ENCODE results near the gene LSAMP. TPM values are rescaled to one million over a fixed set of nuclear protein-coding genes. Genes with fewer than 3 reads are reported as not detected.
A peak's percentile ranks its signal among the peaks of the same experiment; 100 is the strongest.
"Not testable (repeated sequence)": the region's sequence is repeated elsewhere in the genome, so short reads cannot be mapped to it uniquely, and the experiment has no call there.

LSAMP gene
- total RNA-seq, 1 donor from 2014 or later: not detected

DNA sequence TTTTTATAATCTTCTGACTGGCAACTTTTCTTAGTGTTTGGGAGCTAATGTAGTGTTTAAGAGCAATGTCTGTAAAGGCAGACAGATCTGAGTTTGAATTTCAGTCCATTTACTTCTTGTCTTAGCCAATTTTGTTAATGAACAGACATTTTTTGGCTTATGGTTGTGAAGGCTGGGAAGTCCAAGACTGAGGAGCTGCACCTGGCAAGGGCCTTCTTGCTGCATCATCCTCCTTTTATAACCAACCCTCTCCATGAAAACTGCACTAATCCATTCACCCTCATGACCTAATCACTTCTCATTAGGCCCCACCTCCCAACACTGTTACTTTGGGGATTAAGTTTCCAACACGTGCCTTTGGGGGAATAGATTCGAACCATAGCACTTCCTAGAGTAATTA is 657.5 kb downstream of the LSAMP start:
- DNase-seq (ENCODE audit: low spot score): no peak
- no peak overlapping the region for H3K27ac Mint-ChIP-seq
- H3K36me3 Mint-ChIP-seq (ENCODE audit: low read depth): no peaks in the 10 kb centered on the region
- H3K4me1 Mint-ChIP-seq (ENCODE audit: low read depth): peaks cover 39% of the 10 kb centered on the region
- H3K27me3 Mint-ChIP-seq (ENCODE audit: low read depth): peaks cover 10% of the 10 kb centered on the region
- no peak overlapping the region for H3K4me3 Mint-ChIP-seq (ENCODE audit: low read depth)
- H3K9me3 Mint-ChIP-seq: no peaks in the 10 kb centered on the region
- intact Hi-C loops (cut with micrococcal nuclease): loop anchor here (10.0 kb wide), 1 partner anchor 1553 kb away; the partner anchor contains the start of gene ZNF80

DNA sequence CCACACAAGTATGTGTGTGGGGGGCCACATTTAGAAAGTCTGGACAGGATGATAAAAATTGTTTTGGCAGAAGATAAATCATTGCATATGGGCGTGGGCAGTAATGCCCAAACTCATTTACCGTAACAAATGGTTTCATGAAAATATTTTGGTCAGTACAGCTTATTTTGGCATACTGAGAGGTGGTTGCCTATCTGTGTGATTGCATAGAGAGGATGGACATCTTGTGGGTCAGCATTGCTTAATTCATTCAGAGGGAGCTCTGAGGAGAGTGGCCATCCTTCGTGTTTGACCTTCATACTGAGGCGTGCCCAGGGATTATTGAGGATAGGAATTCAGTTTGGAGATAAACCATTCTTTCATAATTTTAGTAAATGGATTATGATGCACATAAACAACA is 659.5 kb downstream of the LSAMP start:
- H3K9me3 Mint-ChIP-seq: no peaks in the 10 kb centered on the region
- no peak for DNase-seq (ENCODE audit: low spot score)

DNA sequence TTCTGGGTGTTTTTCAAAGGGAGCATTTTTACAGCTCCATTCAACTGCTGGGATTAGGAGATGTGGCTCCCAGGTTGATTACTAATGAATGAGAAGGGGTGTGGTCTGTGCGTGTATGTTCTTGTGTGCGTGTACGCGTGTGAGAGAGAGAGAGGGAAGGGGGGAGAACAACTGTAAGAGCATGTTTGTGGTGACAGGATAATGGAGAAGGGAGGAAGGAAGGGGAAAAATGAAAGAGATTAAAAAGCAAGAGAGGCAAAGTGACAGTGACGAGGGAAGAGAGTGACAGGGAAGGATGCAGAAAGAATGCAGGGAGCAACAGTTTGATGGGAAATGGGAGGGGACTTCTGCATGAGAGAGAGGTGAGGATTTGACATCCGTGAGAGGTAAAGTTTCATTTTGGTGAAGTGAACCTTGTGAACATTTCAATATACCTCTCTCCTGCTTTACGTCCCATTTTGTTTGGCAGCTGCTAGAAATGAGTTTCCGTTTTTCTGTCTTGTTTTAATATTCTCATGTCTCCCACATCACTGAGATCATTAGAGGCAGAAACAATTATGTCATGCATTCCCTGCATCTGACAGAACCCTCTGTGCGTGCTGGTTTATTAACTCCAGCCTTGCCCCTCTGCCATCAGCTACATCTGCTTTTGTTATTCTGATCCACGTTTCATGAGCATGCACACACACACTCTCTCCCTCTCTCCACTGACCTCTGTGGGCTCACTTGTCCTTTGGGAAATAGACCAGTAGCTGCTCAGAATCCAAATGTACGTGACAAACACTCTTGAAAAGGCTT is 660.3 kb downstream of the LSAMP start:
- DNase-seq (ENCODE audit: low spot score): no peak
- peak overlapping the region; percentile 82 for H3K4me3 Mint-ChIP-seq (ENCODE audit: low read depth)
- no peaks in the 10 kb centered on the region for H3K36me3 Mint-ChIP-seq (ENCODE audit: low read depth)
- peaks cover 15% of the 10 kb centered on the region for H3K27me3 Mint-ChIP-seq (ENCODE audit: low read depth)
- intact Hi-C loops (cut with micrococcal nuclease): loop anchor here (1.0 to 10.0 kb wide), 6 partner anchors 7 to 1550 kb away; partner anchors contain the start of genes ZBTB20 and ZNF80
- no peaks in the 10 kb centered on the region for H3K9me3 Mint-ChIP-seq
- H3K4me1 Mint-ChIP-seq (ENCODE audit: low read depth): peaks cover 18% of the 10 kb centered on the region
- peak overlapping the region; percentile 96 for H3K27ac Mint-ChIP-seq

More for the DNA sequence above, 659.5 kb downstream of the LSAMP start:
- H3K4me3 Mint-ChIP-seq (ENCODE audit: low read depth): no peak overlapping the region
- H3K36me3 Mint-ChIP-seq (ENCODE audit: low read depth): no peaks in the 10 kb centered on the region
- H3K4me1 Mint-ChIP-seq (ENCODE audit: low read depth): peaks cover 24% of the 10 kb centered on the region
- peaks cover 15% of the 10 kb centered on the region for H3K27me3 Mint-ChIP-seq (ENCODE audit: low read depth)
- intact Hi-C loops (cut with micrococcal nuclease): loop anchor here (2.0 to 10.0 kb wide), 3 partner anchors 29 to 1551 kb away; partner anchors contain the start of gene ZNF80
- no peak overlapping the region for H3K27ac Mint-ChIP-seq

DNA sequence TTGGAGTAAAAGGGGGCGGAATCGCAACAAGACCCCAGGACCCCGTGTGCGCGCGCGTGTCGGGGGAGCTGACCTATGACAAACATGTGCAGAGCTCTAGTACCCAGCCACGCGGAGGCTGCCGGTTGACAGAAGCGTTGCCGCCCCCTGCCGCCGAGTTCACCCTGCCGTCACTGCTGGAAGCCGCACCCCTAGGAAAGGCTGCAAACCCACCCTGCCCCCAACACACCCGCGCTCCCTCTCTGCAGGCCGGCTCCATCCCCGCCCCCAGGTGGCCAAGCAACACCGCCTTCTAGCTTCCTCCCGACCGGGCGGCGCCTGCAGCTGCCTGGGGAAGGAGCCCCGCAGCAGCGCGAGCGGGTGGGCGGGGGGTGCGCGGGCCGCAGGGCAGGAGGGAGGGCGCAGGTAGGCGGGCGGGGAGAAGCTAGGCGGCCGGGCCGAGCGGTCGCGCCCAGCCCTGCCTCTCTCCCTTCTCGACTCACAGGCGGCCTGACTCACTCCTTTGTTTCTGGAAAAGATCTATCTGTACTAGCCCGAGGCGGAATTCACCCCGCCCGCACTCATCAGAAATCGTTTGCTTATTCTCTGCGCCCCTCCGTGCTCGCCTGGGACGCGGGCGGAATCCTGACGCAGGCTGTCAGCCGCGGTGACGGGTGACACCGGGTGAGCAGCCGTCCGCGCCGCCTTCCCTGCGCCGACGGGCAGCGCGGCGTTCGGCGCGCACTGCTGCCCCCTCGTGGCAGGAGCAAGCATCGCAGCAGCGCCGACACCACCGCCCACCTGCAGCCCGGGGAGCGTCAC is 661.1 kb downstream of the LSAMP start:
- Mint-ChIP-seq H3K27me3 (ENCODE audit: low read depth) (peaks cover 15% of the 10 kb centered on the region), H3K27ac (peak overlapping the region; percentile 96), H3K36me3 (ENCODE audit: low read depth) (no peaks in the 10 kb centered on the region), H3K4me1 (ENCODE audit: low read depth) (peaks cover 18% of the 10 kb centered on the region), H3K4me3 (ENCODE audit: low read depth) (peak overlapping the region; percentile 82), H3K9me3 (no peaks in the 10 kb centered on the region)
- intact Hi-C loops (cut with micrococcal nuclease): loop anchor here (1.0 to 10.0 kb wide), 6 partner anchors 8 to 1549 kb away; partner anchors contain the start of genes ZBTB20 and ZNF80
- peak; percentile 85 for DNase-seq (ENCODE audit: low spot score)

DNA sequence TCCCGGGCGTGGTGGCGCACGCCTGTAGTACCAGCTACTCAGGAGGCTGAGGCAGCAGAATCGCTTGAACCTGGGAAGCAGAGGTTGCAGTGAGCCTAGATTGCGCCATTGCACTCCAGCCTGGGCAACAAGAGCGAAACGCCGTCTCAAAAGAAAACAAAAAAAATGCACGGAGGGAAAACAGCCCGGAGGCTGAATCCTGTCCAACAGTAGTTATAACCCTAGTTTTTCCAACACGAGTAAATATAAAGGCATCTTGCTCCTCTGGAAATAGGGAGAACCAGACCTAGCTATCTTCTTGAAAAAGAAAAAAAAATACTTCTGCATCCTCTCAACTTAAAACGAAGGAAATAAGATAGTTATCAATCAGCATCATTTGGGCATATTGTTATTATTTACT is 661.9 kb downstream of the LSAMP start:
- not testable (repeated sequence) for H3K36me3 Mint-ChIP-seq (ENCODE audit: low read depth); DNase-seq (ENCODE audit: low spot score); H3K4me3 Mint-ChIP-seq (ENCODE audit: low read depth); H3K9me3 Mint-ChIP-seq; H3K27ac Mint-ChIP-seq
- peaks cover 15% of the 10 kb centered on the region for H3K27me3 Mint-ChIP-seq (ENCODE audit: low read depth)
- intact Hi-C loops (cut with micrococcal nuclease): loop anchor here (5.0 to 10.0 kb wide), 2 partner anchors 616 to 1549 kb away; partner anchors contain the start of gene ZNF80
- H3K4me1 Mint-ChIP-seq (ENCODE audit: low read depth): peaks cover 11% of the 10 kb centered on the region

DNA sequence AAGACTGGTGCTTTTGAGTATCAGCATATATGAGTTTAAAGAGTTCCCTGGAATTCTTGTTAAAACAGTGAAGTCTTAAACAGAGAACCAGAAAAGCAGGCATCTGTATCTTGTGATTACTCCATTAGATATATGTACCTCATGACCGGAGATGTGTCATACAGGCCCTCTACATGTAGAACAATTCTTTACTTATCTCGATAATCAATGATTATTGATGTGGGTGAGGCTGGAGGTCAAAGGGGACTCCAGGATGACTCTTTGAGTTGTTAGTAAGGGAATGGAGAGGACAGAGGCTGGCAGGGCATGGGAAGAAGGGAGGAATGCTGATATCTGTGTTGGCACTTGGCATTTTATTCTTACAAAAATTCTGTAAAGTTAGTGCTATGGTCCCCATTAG is 666.3 kb downstream of the LSAMP start:
- Mint-ChIP-seq H3K36me3 (ENCODE audit: low read depth) (no peaks in the 10 kb centered on the region), H3K4me1 (ENCODE audit: low read depth) (peaks cover 2% of the 10 kb centered on the region), H3K27ac (no peak overlapping the region), H3K9me3 (no peaks in the 10 kb centered on the region), H3K4me3 (ENCODE audit: low read depth) (no peak overlapping the region), H3K27me3 (ENCODE audit: low read depth) (peaks cover 4% of the 10 kb centered on the region)
- intact Hi-C loops (cut with micrococcal nuclease): no loop called here
- DNase-seq (ENCODE audit: low spot score): no peak

DNA sequence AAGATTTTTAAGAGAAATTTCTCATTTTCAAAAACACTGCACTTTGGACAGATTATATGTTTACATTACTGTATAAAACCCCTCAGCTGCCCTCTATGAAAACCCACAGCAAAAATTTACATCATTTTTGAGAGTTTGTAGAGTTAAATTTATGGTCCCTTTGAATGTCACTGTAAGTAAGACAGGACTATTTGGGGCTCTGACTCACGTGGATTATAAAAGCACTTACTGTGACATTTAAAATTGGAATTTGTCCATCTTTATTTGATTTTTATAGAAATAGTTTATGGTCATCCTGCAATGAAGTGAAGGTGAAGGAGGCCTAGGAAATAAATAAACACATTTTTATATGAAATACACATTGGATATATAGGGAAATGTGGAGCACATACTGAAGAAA is 672.3 kb downstream of the LSAMP start:
- intact Hi-C loops (cut with micrococcal nuclease): no loop called here
- Mint-ChIP-seq H3K4me1 (ENCODE audit: low read depth) (no peaks in the 10 kb centered on the region), H3K27me3 (ENCODE audit: low read depth) (peaks cover 12% of the 10 kb centered on the region), H3K9me3 (no peaks in the 10 kb centered on the region), H3K4me3 (ENCODE audit: low read depth) (no peak overlapping the region), H3K27ac (no peak overlapping the region), H3K36me3 (ENCODE audit: low read depth) (no peaks in the 10 kb centered on the region)
- DNase-seq (ENCODE audit: low spot score): no peak

DNA sequence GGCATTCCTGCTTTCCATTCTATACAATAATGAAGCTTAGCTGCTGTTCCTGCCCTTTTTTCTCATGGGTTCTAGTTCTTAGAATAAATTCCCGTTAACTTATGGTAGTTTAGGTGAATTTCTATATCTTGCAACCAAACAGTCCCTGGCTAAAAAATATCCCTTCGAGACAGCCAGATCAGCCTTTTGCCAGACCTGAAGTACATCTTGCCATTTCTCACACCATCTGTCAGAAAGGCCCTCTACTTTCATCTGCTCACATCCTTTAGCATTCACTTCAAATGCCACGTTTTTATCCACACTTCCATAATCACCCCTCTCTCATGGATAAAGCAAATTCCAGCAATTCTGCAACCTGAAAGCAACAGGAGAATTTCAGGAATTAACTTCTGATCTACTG is 676.6 kb downstream of the LSAMP start:
- no peak overlapping the region for H3K27ac Mint-ChIP-seq
- H3K4me3 Mint-ChIP-seq (ENCODE audit: low read depth): no peak overlapping the region
- intact Hi-C loops (cut with micrococcal nuclease): no loop called here
- peaks cover 18% of the 10 kb centered on the region for H3K27me3 Mint-ChIP-seq (ENCODE audit: low read depth)
- no peaks in the 10 kb centered on the region for H3K9me3 Mint-ChIP-seq
- H3K4me1 Mint-ChIP-seq (ENCODE audit: low read depth): no peaks in the 10 kb centered on the region
- DNase-seq (ENCODE audit: low spot score): no peak
- H3K36me3 Mint-ChIP-seq (ENCODE audit: low read depth): no peaks in the 10 kb centered on the region

DNA sequence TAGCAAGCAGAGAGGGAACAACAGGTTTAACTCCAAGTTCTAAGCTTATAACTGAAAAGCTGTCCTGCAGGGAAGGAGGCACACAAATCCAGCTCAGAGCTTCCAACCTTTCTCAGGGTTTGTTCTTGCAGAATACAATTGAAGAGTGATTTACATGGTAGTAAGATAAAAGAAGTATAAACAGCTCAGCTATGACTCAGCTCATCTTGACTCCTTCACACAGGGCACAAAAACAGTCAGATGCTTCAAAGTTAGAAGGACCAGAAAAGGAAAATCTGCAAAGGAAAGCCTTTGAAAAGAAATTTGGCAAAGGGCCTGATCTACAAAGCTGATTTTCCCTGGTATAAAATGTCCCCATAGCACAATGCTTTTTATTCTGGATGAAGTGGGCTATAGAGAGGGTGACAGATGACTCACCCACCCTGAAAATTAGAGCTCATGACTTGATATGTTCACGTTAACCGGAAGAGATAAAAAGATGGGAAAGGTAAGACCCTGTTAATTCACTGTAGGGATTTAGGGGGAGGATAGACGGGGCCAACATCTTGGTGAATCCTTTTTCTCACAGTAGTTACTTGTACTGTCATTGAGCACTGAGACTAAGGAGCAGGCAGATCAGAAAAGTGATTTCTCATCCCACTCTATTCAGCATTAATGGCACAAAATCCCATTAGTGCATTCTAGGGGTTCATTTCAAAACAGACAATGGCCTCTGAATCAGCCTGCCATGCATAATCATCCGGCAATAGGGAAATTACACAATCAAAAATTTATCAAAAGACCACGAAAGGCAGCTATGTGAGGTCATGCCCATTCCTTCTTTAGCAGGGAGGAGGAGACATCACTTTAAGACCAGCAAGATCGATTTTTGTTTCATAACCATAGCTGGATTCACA is 678.5 kb downstream of the LSAMP start:
- Mint-ChIP-seq H3K4me1 (ENCODE audit: low read depth) (no peaks in the 10 kb centered on the region), H3K27ac (no peak overlapping the region), H3K9me3 (no peaks in the 10 kb centered on the region), H3K27me3 (ENCODE audit: low read depth) (peaks cover 13% of the 10 kb centered on the region), H3K36me3 (ENCODE audit: low read depth) (no peaks in the 10 kb centered on the region), H3K4me3 (ENCODE audit: low read depth) (no peak overlapping the region)
- no peak for DNase-seq (ENCODE audit: low spot score)
- intact Hi-C loops (cut with micrococcal nuclease): no loop called here

DNA sequence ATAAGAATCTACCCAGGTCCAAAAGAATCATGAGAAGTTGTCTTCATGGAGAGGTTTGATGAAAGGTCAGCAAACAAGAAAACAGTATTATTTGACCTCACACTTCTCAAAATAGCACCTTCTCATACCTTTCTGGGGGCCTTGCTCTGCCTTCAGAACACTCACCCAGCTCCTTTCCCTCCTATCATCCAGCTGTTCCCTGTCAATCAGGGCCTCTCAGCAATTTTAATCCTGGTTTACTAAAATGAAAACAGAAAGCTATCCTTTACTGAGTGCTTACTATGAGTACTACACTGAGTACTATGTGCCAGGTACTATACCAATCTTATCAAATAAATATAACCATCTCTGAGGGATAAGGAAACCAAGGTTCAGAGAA is 683.4 kb downstream of the LSAMP start:
- Mint-ChIP-seq H3K4me3 (ENCODE audit: low read depth) (no peak overlapping the region), H3K9me3 (no peaks in the 10 kb centered on the region), H3K36me3 (ENCODE audit: low read depth) (no peaks in the 10 kb centered on the region), H3K27me3 (ENCODE audit: low read depth) (peaks cover 7% of the 10 kb centered on the region), H3K27ac (no peak overlapping the region), H3K4me1 (ENCODE audit: low read depth) (no peaks in the 10 kb centered on the region)
- DNase-seq (ENCODE audit: low spot score): no peak
- intact Hi-C loops (cut with micrococcal nuclease): no loop called here

DNA sequence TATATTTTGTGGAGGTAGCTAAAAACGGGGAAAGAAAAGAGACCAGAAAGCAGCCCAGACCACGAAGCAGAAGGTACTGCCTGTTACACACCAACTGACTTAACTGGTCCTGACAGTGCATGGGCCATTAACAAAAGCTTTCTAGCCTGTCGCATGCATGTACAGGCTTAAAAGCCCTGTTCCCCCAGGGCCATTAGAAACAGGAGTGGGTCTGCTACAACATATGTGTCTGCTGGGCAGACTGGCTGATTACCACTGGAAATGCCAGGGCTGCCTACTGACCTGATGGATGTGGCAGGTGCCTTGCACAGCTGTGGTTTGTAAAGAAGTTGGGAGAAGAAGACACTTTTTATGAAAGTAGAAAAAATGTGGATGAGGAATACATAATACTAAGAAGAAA is 684.6 kb downstream of the LSAMP start:
- intact Hi-C loops (cut with micrococcal nuclease): no loop called here
- no peaks in the 10 kb centered on the region for H3K36me3 Mint-ChIP-seq (ENCODE audit: low read depth)
- H3K9me3 Mint-ChIP-seq: no peaks in the 10 kb centered on the region
- no peak overlapping the region for H3K27ac Mint-ChIP-seq
- DNase-seq (ENCODE audit: low spot score): no peak
- H3K4me1 Mint-ChIP-seq (ENCODE audit: low read depth): no peaks in the 10 kb centered on the region
- no peak overlapping the region for H3K4me3 Mint-ChIP-seq (ENCODE audit: low read depth)
- peaks cover 7% of the 10 kb centered on the region for H3K27me3 Mint-ChIP-seq (ENCODE audit: low read depth)

DNA sequence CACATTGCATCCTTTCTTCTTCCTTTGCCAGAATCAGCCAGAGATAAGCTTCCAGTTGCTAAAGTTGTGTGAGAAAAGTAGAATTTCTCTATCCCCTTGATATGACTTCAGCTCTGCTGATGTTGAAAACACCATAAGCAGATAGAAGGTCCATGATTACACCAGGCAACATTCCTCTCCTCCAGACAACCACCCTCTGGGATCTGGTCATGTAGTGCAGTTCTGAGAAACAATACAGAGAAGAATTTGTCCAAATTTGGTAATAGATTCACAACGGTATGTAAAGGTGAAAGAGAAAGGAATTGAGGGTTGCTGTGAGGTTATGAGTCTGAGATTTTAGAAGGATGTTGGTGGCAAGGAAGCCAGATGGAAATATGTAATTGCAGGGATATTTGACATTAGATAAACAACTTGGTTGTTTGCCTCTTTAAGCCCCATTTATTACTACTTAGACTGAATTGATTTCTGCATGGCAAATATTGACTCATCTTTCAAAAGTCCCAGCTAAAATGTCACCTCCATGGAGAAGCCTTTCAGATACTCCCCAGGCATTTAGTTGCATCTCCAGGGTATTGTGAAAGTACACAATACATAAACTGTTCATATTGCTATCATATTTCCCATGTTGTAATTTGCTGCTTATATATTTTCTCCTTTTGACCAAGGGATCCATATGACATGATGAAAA is 687.1 kb downstream of the LSAMP start:
- H3K27me3 Mint-ChIP-seq (ENCODE audit: low read depth): peaks cover 8% of the 10 kb centered on the region
- no peak for DNase-seq (ENCODE audit: low spot score)
- H3K4me3 Mint-ChIP-seq (ENCODE audit: low read depth): no peak overlapping the region
- intact Hi-C loops (cut with micrococcal nuclease): no loop called here
- H3K36me3 Mint-ChIP-seq (ENCODE audit: low read depth): no peaks in the 10 kb centered on the region
- no peaks in the 10 kb centered on the region for H3K4me1 Mint-ChIP-seq (ENCODE audit: low read depth)
- no peak overlapping the region for H3K27ac Mint-ChIP-seq
- no peaks in the 10 kb centered on the region for H3K9me3 Mint-ChIP-seq
